Coronary artery (tissue), 2 donors: ENCODE measurements around the gene AUTS2.

ENCODE experiments used
- DNase-seq: peaks from one replicate; pipeline ENCODE4 v3.0.0-alpha.2; 2017; ENCODE audit warnings: low spot score
- H3K27ac ChIP-seq, 2 donors: fragments of 200-600 bp; sonication (generic); one replicate each; pipeline ENCODE4 v1.5.1; 2016 to 2019
- H3K4me3 ChIP-seq: fragments of 200-600 bp; sonication (generic); 2 replicates; pipeline ENCODE4 v1.5.1; 2016; ENCODE audit warnings: mild to moderate bottlenecking, moderate library complexity
- CTCF ChIP-seq: fragments of 200-600 bp; sonication (generic); IDR thresholded peaks from one replicate; pipeline ENCODE4 v1.5.1; 2019; ENCODE audit warnings: antibody characterized with exemption

The AUTS2 gene

GRCh38 chr7:70384024-70384423, 785.7 kb downstream of the AUTS2 start:
- Histone ChIP-seq H3K27ac (no peak overlapping the region), H3K4me3 (no peak overlapping the region)
- no peak for TF ChIP-seq CTCF
- no peak for DNase-seq

- no peak for DNase-seq
- no peak for TF ChIP-seq CTCF
- Histone ChIP-seq H3K4me3 (no peak overlapping the region), H3K27ac (no peak overlapping the region)
These were observed 786.6 kb downstream of the AUTS2 start for GRCh38 chr7:70384891-70385290.

- no peak overlapping the region for H3K4me3 ChIP-seq
- no peak for DNase-seq
- TF ChIP-seq CTCF, result no peak
These were observed 788.9 kb downstream of the AUTS2 start for GRCh38 chr7:70387217-70387616.

GRCh38 chr7:70389531-70390151, 791.4 kb downstream of the AUTS2 start:
- no peak for DNase-seq
- TF ChIP-seq CTCF, result no peak
- Histone ChIP-seq H3K27ac (peak overlapping the region; percentile 30 to 42), H3K4me3 (no peak overlapping the region)

More at GRCh38 chr7:70387217-70387616, 788.9 kb downstream of the AUTS2 start:
- H3K27ac ChIP-seq, result peak overlapping the region in 1 of 2 donors; percentile 45

- H3K27ac ChIP-seq, result peak overlapping the region in 1 of 2 donors; percentile 30
- no peak overlapping the region for H3K4me3 ChIP-seq
- DNase-seq, result no peak
- no peak for TF ChIP-seq CTCF
These were observed 792.0 kb downstream of the AUTS2 start for GRCh38 chr7:70390251-70390650.

- DNase-seq, result no peak
- Histone ChIP-seq H3K27ac (peak overlapping the region; percentile 65 to 85), H3K4me3 (peak overlapping the region; percentile 26)
- no peak for TF ChIP-seq CTCF
These were observed 794.1 kb downstream of the AUTS2 start for GRCh38 chr7:70392256-70392876.

- no peak for DNase-seq
- no peak for TF ChIP-seq CTCF
- Histone ChIP-seq H3K4me3 (peak overlapping the region; percentile 26), H3K27ac (peak overlapping the region; percentile 44 to 69)
These were observed 794.7 kb downstream of the AUTS2 start for GRCh38 chr7:70392877-70393435.
